Measurements from ENCODE around the gene ZBTB1.
A peak's percentile ranks its signal among the peaks of the same experiment; 100 is the strongest.

Gene ZBTB1

GRCh38 chr14:64504310-64504896, at the start of gene ZBTB1:
Gene ZBTB1 (plus strand): TSS chr14:64504770. CDS start chr14:64521505, 16,735 bp downstream.
- peak; percentile 83 for DNase-seq (ENCODE audit: low spot score)

GRCh38 chr14:64459405-64460136, 45.0 kb upstream of the ZBTB1 start:
- DNase-seq (ENCODE audit: low spot score): no peak

GRCh38 chr14:64461221-64461620, 43.3 kb upstream of the ZBTB1 start:
- DNase-seq (ENCODE audit: low spot score): no peak

- no peak for DNase-seq (ENCODE audit: low spot score)
Measured at GRCh38 chr14:64463195-64463594, 41.4 kb upstream of the ZBTB1 start.

GRCh38 chr14:64463873-64464272, 40.7 kb upstream of the ZBTB1 start:
- no peak for DNase-seq (ENCODE audit: low spot score)

GRCh38 chr14:64464651-64465050, 39.9 kb upstream of the ZBTB1 start:
- DNase-seq (ENCODE audit: low spot score): no peak

GRCh38 chr14:64465191-64465822, 39.3 kb upstream of the ZBTB1 start, which contains the start of gene AKAP5:
Gene AKAP5 (plus strand): TSS chr14:64465499. CDS start chr14:64468395, 2,896 bp downstream.
- peak; percentile 58 for DNase-seq (ENCODE audit: low spot score)

- DNase-seq (ENCODE audit: low spot score): no peak
Measured at GRCh38 chr14:64465831-64466554, 38.6 kb upstream of the ZBTB1 start.

GRCh38 chr14:64467101-64467500, 37.5 kb upstream of the ZBTB1 start:
- no peak for DNase-seq (ENCODE audit: low spot score)

GRCh38 chr14:64467566-64467965, 37.0 kb upstream of the ZBTB1 start:
- no peak for DNase-seq (ENCODE audit: low spot score)

GRCh38 chr14:64468451-64468850, 36.1 kb upstream of the ZBTB1 start:
- DNase-seq (ENCODE audit: low spot score): no peak

GRCh38 chr14:64474041-64474440, 30.5 kb upstream of the ZBTB1 start:
- no peak for DNase-seq (ENCODE audit: low spot score)

- no peak for DNase-seq (ENCODE audit: low spot score)
Measured at GRCh38 chr14:64474698-64475097, 29.9 kb upstream of the ZBTB1 start.

GRCh38 chr14:64475585-64476273, 28.8 kb upstream of the ZBTB1 start:
- no peak for DNase-seq (ENCODE audit: low spot score)

- DNase-seq (ENCODE audit: low spot score): no peak
Measured at GRCh38 chr14:64476438-64476837, 28.1 kb upstream of the ZBTB1 start.

- peak; percentile 16 for DNase-seq (ENCODE audit: low spot score)
Measured at GRCh38 chr14:64478634-64479250, 25.8 kb upstream of the ZBTB1 start.

GRCh38 chr14:64488590-64489099, 15.9 kb upstream of the ZBTB1 start:
- no peak for DNase-seq (ENCODE audit: low spot score)

GRCh38 chr14:64491637-64492036, 12.9 kb upstream of the ZBTB1 start:
- no peak for DNase-seq (ENCODE audit: low spot score)

- DNase-seq (ENCODE audit: low spot score): no peak
Measured at GRCh38 chr14:64493455-64493854, 11.1 kb upstream of the ZBTB1 start.

- DNase-seq (ENCODE audit: low spot score): no peak
Measured at GRCh38 chr14:64495252-64495651, 9.3 kb upstream of the ZBTB1 start.

- no peak for DNase-seq (ENCODE audit: low spot score)
Measured at GRCh38 chr14:64496764-64497163, 7.8 kb upstream of the ZBTB1 start.

Data from CD4-positive, alpha-beta T cell treated with Interleukin-6 at 100 ng/mL for 8 hours (primary cell).